SK-N-SH treated with all-trans-retinoic acid at 6 μM for 48 hours (cell line): ENCODE results near the gene FIBIN.
A peak's percentile ranks its signal among the peaks of the same experiment; 100 is the strongest.

Source experiments
- ARNTL ChIP-seq: fragments of 450-650 bp; formaldehyde crosslinking; IDR thresholded peaks from 2 replicates; pipeline ENCODE4 v1.5.0; 2020; ENCODE audit warnings: low read depth, mild to moderate bottlenecking, moderate library complexity, borderline replicate concordance
- GLIS3 ChIP-seq: fragments of 250-450 bp; sonication (Bioruptor Pico); IDR thresholded peaks from 2 replicates; pipeline ENCODE4 v1.5.0; 2020; ENCODE audit warnings: mild to moderate bottlenecking, moderate library complexity
- ISL1 ChIP-seq: fragments of 250-450 bp; sonication (Bioruptor Pico); IDR thresholded peaks from 2 replicates; pipeline ENCODE4 v2.1.2; 2022; ENCODE audit warnings: mild to moderate bottlenecking, moderate library complexity
- PATZ1 ChIP-seq: fragments of 250-450 bp; sonication (Bioruptor Pico); IDR thresholded peaks from 2 replicates; pipeline ENCODE4 v1.8.0; 2020; ENCODE audit warnings: mild to moderate bottlenecking, moderate library complexity, borderline replicate concordance
- RARB ChIP-seq: fragments of 250-450 bp; sonication (Bioruptor Pico); IDR thresholded peaks from 2 replicates; pipeline ENCODE4 v1.8.0; 2021; ENCODE audit warnings: mild to moderate bottlenecking, moderate library complexity
- SNAI2 ChIP-seq: fragments of 250-450 bp; sonication (Bioruptor Pico); IDR thresholded peaks from 2 replicates; pipeline ENCODE4 v1.5.0; 2020; ENCODE audit warnings: mild to moderate bottlenecking, moderate library complexity
- ZFP3 ChIP-seq: fragments of 250-450 bp; sonication (Bioruptor Pico); IDR thresholded peaks from 2 replicates; pipeline ENCODE4 v1.5.0; 2020; ENCODE audit warnings: mild to moderate bottlenecking, moderate library complexity
- ZFP30 ChIP-seq: fragments of 450-650 bp; formaldehyde crosslinking; IDR thresholded peaks from 2 replicates; pipeline ENCODE4 v1.5.0; 2022; ENCODE audit warnings: mild to moderate bottlenecking, moderate library complexity
- ZNF565 ChIP-seq: fragments of 450-650 bp; formaldehyde crosslinking; conservative IDR thresholded peaks from 2 replicates; pipeline ENCODE4 v1.5.0; 2020; ENCODE audit warnings: low read depth, mild to moderate bottlenecking, moderate library complexity

- TF ChIP-seq PATZ1 (CRISPR knock-in tag) = no peak
- no peak for TF ChIP-seq SNAI2 (CRISPR knock-in tag)
- peak; percentile 62 for TF ChIP-seq ISL1 (CRISPR knock-in tag)
- no peak for TF ChIP-seq GLIS3 (CRISPR knock-in tag)
- TF ChIP-seq ZNF565 = no peak
- TF ChIP-seq ZFP3 (CRISPR knock-in tag) = no peak
- no peak for TF ChIP-seq RARB (CRISPR knock-in tag)
- TF ChIP-seq ZFP30 (CRISPR knock-in tag) = no peak
- no peak for TF ChIP-seq ARNTL (CRISPR knock-in tag)
Measured at GRCh38 chr11:26992031-26992541, 1.8 kb upstream of the FIBIN start.
